ENCODE results near the gene TMEM63A.
"Not testable (repeated sequence)": the region's sequence is repeated elsewhere in the genome, so short reads cannot be mapped to it uniquely, and the experiment has no call there.

Gene TMEM63A

DNA sequence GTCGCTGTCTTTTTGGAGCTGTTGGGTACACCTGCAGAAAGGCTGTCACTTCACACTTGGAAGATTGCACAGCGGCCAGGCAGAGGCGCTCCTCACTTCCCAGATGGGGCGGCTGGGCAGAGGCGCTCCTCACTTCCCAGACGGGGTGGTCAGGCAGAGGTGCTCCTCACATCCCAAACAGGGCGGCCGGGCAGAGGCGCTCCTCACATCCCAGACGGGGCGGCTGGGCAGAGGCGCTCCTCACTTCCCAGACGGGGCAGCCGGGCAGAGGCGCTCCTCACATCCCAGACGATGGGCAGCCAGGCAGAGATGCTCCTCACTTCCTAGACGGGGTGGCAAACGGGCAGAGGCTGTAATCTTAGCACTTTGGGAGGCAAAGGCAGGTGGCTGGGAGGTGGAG, 86.1 kb downstream of the TMEM63A start:
- not testable (repeated sequence) for DNase-seq (ENCODE audit: low read depth, low spot score)
